ENCODE data around the gene AP2A1.

AP2A1 gene

GRCh38 chr19:49780861-49781260 lies 14.1 kb downstream of the AP2A1 start:
- TF ChIP-seq EZH2 (IDR thresholded peaks at IDR 0.05) (no peak), FOXP2 (optimal IDR thresholded peaks at IDR 0.05; ENCODE audit: control extremely low read depth, extremely low read length, insufficient read depth) (no peak), POLR2AphosphoS5 (IDR thresholded peaks at IDR 0.05; ENCODE audit: borderline replicate concordance, low read depth, low read length) (no peak)
- H3K27ac ChIP-seq = no peak overlapping the region
- H3K4me3 ChIP-seq = no peak overlapping the region
- H3K9me3 ChIP-seq (ENCODE audit: low read depth, low read length) = no peaks in the 10 kb centered on the region
- H3K9ac ChIP-seq (ENCODE audit: insufficient read length) = no peak overlapping the region
- peaks cover 10% of the 10 kb centered on the region; the same call in 1 of the 2 replicates for H3K36me3 ChIP-seq (ENCODE audit: insufficient read depth, low read length)
- DNase-seq (ENCODE audit: low read depth, low spot score) = no peak

GRCh38 chr19:49781394-49781793 lies 14.6 kb downstream of the AP2A1 start:
- H3K27ac ChIP-seq = no peak overlapping the region
- DNase-seq (ENCODE audit: low read depth, low spot score) = no peak
- peaks cover 10% of the 10 kb centered on the region; the same call in 1 of the 2 replicates for H3K36me3 ChIP-seq (ENCODE audit: insufficient read depth, low read length)
- TF ChIP-seq EZH2 (IDR thresholded peaks at IDR 0.05) = no peak
- H3K4me3 ChIP-seq = no peak overlapping the region
- no peak overlapping the region for H3K9ac ChIP-seq (ENCODE audit: insufficient read length)
- H3K9me3 ChIP-seq (ENCODE audit: low read depth, low read length) = no peaks in the 10 kb centered on the region

GRCh38 chr19:49782515-49782914 lies 15.7 kb downstream of the AP2A1 start:
- H3K36me3 ChIP-seq (ENCODE audit: insufficient read depth, low read length) = peaks cover 10% of the 10 kb centered on the region; the same call in 1 of the 2 replicates
- no peaks in the 10 kb centered on the region for H3K9me3 ChIP-seq (ENCODE audit: low read depth, low read length)
- no peak overlapping the region for H3K4me3 ChIP-seq
- no peak overlapping the region for H3K9ac ChIP-seq (ENCODE audit: insufficient read length)
- H3K27ac ChIP-seq = no peak overlapping the region
- no peak for DNase-seq (ENCODE audit: low read depth, low spot score)
- TF ChIP-seq POLR2AphosphoS5 (IDR thresholded peaks at IDR 0.05; ENCODE audit: borderline replicate concordance, low read depth, low read length) (no peak), FOXP2 (optimal IDR thresholded peaks at IDR 0.05; ENCODE audit: control extremely low read depth, extremely low read length, insufficient read depth) (no peak), EZH2 (IDR thresholded peaks at IDR 0.05) (no peak)

GRCh38 chr19:49786376-49786820 lies 19.6 kb downstream of the AP2A1 start:
- H3K9ac ChIP-seq (ENCODE audit: insufficient read length) = no peak overlapping the region
- no peak overlapping the region for H3K27ac ChIP-seq

GRCh38 chr19:49787746-49788145 lies 20.9 kb downstream of the AP2A1 start:
- peaks cover 11% of the 10 kb centered on the region; the same call in 1 of the 2 replicates for H3K36me3 ChIP-seq (ENCODE audit: insufficient read depth, low read length)
- no peak for DNase-seq (ENCODE audit: low read depth, low spot score)
- TF ChIP-seq FOXP2 (optimal IDR thresholded peaks at IDR 0.05; ENCODE audit: control extremely low read depth, extremely low read length, insufficient read depth) = no peak
- no peak for TF ChIP-seq EZH2 (IDR thresholded peaks at IDR 0.05)
- TF ChIP-seq POLR2AphosphoS5 (IDR thresholded peaks at IDR 0.05; ENCODE audit: borderline replicate concordance, low read depth, low read length) = no peak

More at GRCh38 chr19:49786376-49786820, 19.6 kb downstream of the AP2A1 start:
- DNase-seq (ENCODE audit: low read depth, low spot score) = no peak
- Histone ChIP-seq H3K9me3 (ENCODE audit: low read depth, low read length) (no peaks in the 10 kb centered on the region), H3K36me3 (ENCODE audit: insufficient read depth, low read length) (peaks cover 10% of the 10 kb centered on the region; the same call in 1 of the 2 replicates), H3K4me3 (no peak overlapping the region)
- no peak for TF ChIP-seq EZH2 (IDR thresholded peaks at IDR 0.05)
- TF ChIP-seq FOXP2 (optimal IDR thresholded peaks at IDR 0.05; ENCODE audit: control extremely low read depth, extremely low read length, insufficient read depth) = no peak
- no peak for TF ChIP-seq POLR2AphosphoS5 (IDR thresholded peaks at IDR 0.05; ENCODE audit: borderline replicate concordance, low read depth, low read length)

GRCh38 chr19:49788857-49789256 lies 22.1 kb downstream of the AP2A1 start:
- Histone ChIP-seq H3K9ac (ENCODE audit: insufficient read length) (no peak overlapping the region), H3K36me3 (ENCODE audit: insufficient read depth, low read length) (peaks cover 10% of the 10 kb centered on the region; the same call in 1 of the 2 replicates), H3K4me3 (no peak overlapping the region), H3K27ac (no peak overlapping the region), H3K9me3 (ENCODE audit: low read depth, low read length) (no peaks in the 10 kb centered on the region)
- DNase-seq (ENCODE audit: low read depth, low spot score) = no peak
- TF ChIP-seq FOXP2 (optimal IDR thresholded peaks at IDR 0.05; ENCODE audit: control extremely low read depth, extremely low read length, insufficient read depth) (no peak), POLR2AphosphoS5 (IDR thresholded peaks at IDR 0.05; ENCODE audit: borderline replicate concordance, low read depth, low read length) (no peak), EZH2 (IDR thresholded peaks at IDR 0.05) (no peak)

More at GRCh38 chr19:49787746-49788145, 20.9 kb downstream of the AP2A1 start:
- H3K27ac ChIP-seq = no peak overlapping the region
- no peaks in the 10 kb centered on the region for H3K9me3 ChIP-seq (ENCODE audit: low read depth, low read length)
- H3K4me3 ChIP-seq = no peak overlapping the region
- H3K9ac ChIP-seq (ENCODE audit: insufficient read length) = no peak overlapping the region

GRCh38 chr19:49790866-49791265 lies 24.1 kb downstream of the AP2A1 start:
- DNase-seq (ENCODE audit: low read depth, low spot score) = no peak
- H3K36me3 ChIP-seq (ENCODE audit: insufficient read depth, low read length) = peaks cover 11% of the 10 kb centered on the region; the same call in 1 of the 2 replicates
- no peak overlapping the region for H3K9ac ChIP-seq (ENCODE audit: insufficient read length)
- TF ChIP-seq EZH2 (IDR thresholded peaks at IDR 0.05) (no peak), FOXP2 (optimal IDR thresholded peaks at IDR 0.05; ENCODE audit: control extremely low read depth, extremely low read length, insufficient read depth) (no peak), POLR2AphosphoS5 (IDR thresholded peaks at IDR 0.05; ENCODE audit: borderline replicate concordance, low read depth, low read length) (no peak)
- H3K27ac ChIP-seq = no peak overlapping the region
- H3K9me3 ChIP-seq (ENCODE audit: low read depth, low read length) = no peaks in the 10 kb centered on the region
- H3K4me3 ChIP-seq = no peak overlapping the region

- H3K9ac ChIP-seq (ENCODE audit: insufficient read length) = no peak overlapping the region
- no peak overlapping the region for H3K4me3 ChIP-seq
- peaks cover 20% of the 10 kb centered on the region; the same call in 1 of the 2 replicates for H3K36me3 ChIP-seq (ENCODE audit: insufficient read depth, low read length)
- no peak overlapping the region for H3K27ac ChIP-seq
- no peaks in the 10 kb centered on the region for H3K9me3 ChIP-seq (ENCODE audit: low read depth, low read length)
- TF ChIP-seq POLR2AphosphoS5 (IDR thresholded peaks at IDR 0.05; ENCODE audit: borderline replicate concordance, low read depth, low read length) (no peak), EZH2 (IDR thresholded peaks at IDR 0.05) (no peak), FOXP2 (optimal IDR thresholded peaks at IDR 0.05; ENCODE audit: control extremely low read depth, extremely low read length, insufficient read depth) (no peak)
- DNase-seq (ENCODE audit: low read depth, low spot score) = no peak
Measured at GRCh38 chr19:49791776-49792445, 25.1 kb downstream of the AP2A1 start.
